Tibial artery (tissue), 4 donors: ENCODE measurements around the gene ZNF646.
"Not testable (repeated sequence)": the region's sequence is repeated elsewhere in the genome, so short reads cannot be mapped to it uniquely, and the experiment has no call there.

Experiments
- DNase-seq, 2 donors: peaks; one replicate each; pipeline ENCODE4 v3.0.0-alpha.2; 2019
- H3K27ac ChIP-seq, 2 donors: fragments of 200-600 bp; sonication (generic) in 1 of 2; 1 replicate in 1 of 2; 2 replicates in 1 of 2; pipeline ENCODE4 v1.5.1; 2018 to 2019; ENCODE audit warnings: mild to moderate bottlenecking in 1 of 2
- H3K27me3 ChIP-seq, 2 donors: fragments of 200-600 bp; sonication (generic) in 1 of 2; one replicate each; pipeline versions ENCODE4 v1.5.1 to v1.6.0; 2016 to 2019
- H3K36me3 ChIP-seq, 3 donors: fragments of 200-600 bp; sonication (generic) in 2 of 3; one replicate each; pipeline ENCODE4 v1.5.1; 2016 to 2019; ENCODE audit warnings: mild to moderate bottlenecking in 2 of 3
- H3K4me1 ChIP-seq, 4 donors: fragments of 200-600 bp; sonication (generic) in 2 of 4; 1 replicate in 3 of 4; 2 replicates in 1 of 4; pipeline ENCODE4 v1.5.1; 2016 to 2019
- H3K4me3 ChIP-seq, 2 donors: fragments of 200-600 bp; sonication (generic) in 1 of 2; 1 replicate in 1 of 2; 2 replicates in 1 of 2; pipeline ENCODE4 v1.5.1; 2018 to 2019; ENCODE audit warnings: mild to moderate bottlenecking in 2 of 2
- H3K9me3 ChIP-seq, 3 donors: fragments of 200-600 bp; sonication (generic) in 1 of 3; one replicate each; pipeline ENCODE4 v1.5.1; 2016 to 2019
- CTCF ChIP-seq, 2 experiments: fragments of 200-600 bp in 1 of 2; fragments of 450-650 bp in 1 of 2; IDR thresholded peaks; one replicate each; pipeline ENCODE4 v1.5.1; 2017 to 2019; ENCODE audit warnings: antibody characterized with exemption in 2 of 2, mild to moderate bottlenecking in 1 of 2, moderate library complexity in 1 of 2
- intact Hi-C: fragments of 100-400 bp; cut with DNase I; formaldehyde crosslinking; loops from one replicate; pipeline ENCODE4 v1.15.0; 2023; ENCODE audit warnings: low total_unique reads

The ZNF646 gene

GRCh38 chr16:31093132-31093703 is 19.0 kb downstream of the ZNF646 start:
- no peak for TF ChIP-seq CTCF (IDR thresholded peaks at IDR 0.05)
- intact Hi-C loops = no loop called here
- Histone ChIP-seq H3K4me1 (peaks cover 0 to 22% (median 12%) of the 10 kb centered on the region in 4 donors), H3K27me3 (no peaks in the 10 kb centered on the region), H3K27ac (peak overlapping the region in 1 of 2 donors; percentile 97), H3K9me3 (no peaks in the 10 kb centered on the region), H3K36me3 (peaks cover 3 to 31% (median 18%) of the 10 kb centered on the region in 3 donors), H3K4me3 (peak overlapping the region; percentile 94 to 97)
- DNase-seq = no peak

GRCh38 chr16:31094088-31094423 is 19.8 kb downstream of the ZNF646 start:
- H3K4me1 ChIP-seq = peaks cover 0 to 22% (median 12%) of the 10 kb centered on the region in 4 donors
- TF ChIP-seq CTCF (IDR thresholded peaks at IDR 0.05) = no peak
- intact Hi-C loops = no loop called here
- no peaks in the 10 kb centered on the region for H3K9me3 ChIP-seq
- peak overlapping the region; percentile 91 to 97 for H3K27ac ChIP-seq
- H3K36me3 ChIP-seq = peaks cover 3 to 24% (median 18%) of the 10 kb centered on the region in 3 donors
- no peaks in the 10 kb centered on the region for H3K27me3 ChIP-seq
- peak in 1 of 2 donors; percentile 32 for DNase-seq
- peak overlapping the region; percentile 94 to 97 for H3K4me3 ChIP-seq

GRCh38 chr16:31094424-31095120 is 20.4 kb downstream of the ZNF646 start, which contains the start of gene VKORC1:
Gene VKORC1 (minus strand): TSS chr16:31094797. CDS start chr16:31094729, 68 bp downstream.
- Histone ChIP-seq H3K36me3 (peaks cover 3 to 18% (median 14%) of the 10 kb centered on the region in 3 donors), H3K9me3 (no peaks in the 10 kb centered on the region), H3K27ac (peak within 1 kb of the TSS; percentile 91 to 97), H3K27me3 (no peaks in the 10 kb centered on the region), H3K4me3 (peak within 1 kb of the TSS; percentile 94 to 97), H3K4me1 (peaks cover 0 to 22% (median 12%) of the 10 kb centered on the region in 4 donors)
- TF ChIP-seq CTCF (IDR thresholded peaks at IDR 0.05) = no peak
- intact Hi-C loops = no loop called here
- DNase-seq = peak; percentile 96 to 98

- H3K36me3 ChIP-seq = no peaks in the 10 kb centered on the region
- no peak for DNase-seq
- peaks cover 0 to 4% (median 0%) of the 10 kb centered on the region in 4 donors for H3K4me1 ChIP-seq
- intact Hi-C loops = no loop called here
- H3K9me3 ChIP-seq = no peaks in the 10 kb centered on the region
- H3K4me3 ChIP-seq = no peak overlapping the region
- H3K27me3 ChIP-seq = no peaks in the 10 kb centered on the region
- H3K27ac ChIP-seq = no peak overlapping the region
- TF ChIP-seq CTCF (IDR thresholded peaks at IDR 0.05) = no peak
These were observed 25.8 kb downstream of the ZNF646 start for GRCh38 chr16:31099860-31100638.

- H3K27ac ChIP-seq, H3K27me3 ChIP-seq, intact Hi-C loops, H3K4me1 ChIP-seq, DNase-seq, H3K4me3 ChIP-seq, H3K36me3 ChIP-seq, H3K9me3 ChIP-seq: not testable (repeated sequence)
These were observed 26.8 kb downstream of the ZNF646 start for GRCh38 chr16:31100876-31101641.
